ENCODE data around the gene IRGQ.

DNA sequence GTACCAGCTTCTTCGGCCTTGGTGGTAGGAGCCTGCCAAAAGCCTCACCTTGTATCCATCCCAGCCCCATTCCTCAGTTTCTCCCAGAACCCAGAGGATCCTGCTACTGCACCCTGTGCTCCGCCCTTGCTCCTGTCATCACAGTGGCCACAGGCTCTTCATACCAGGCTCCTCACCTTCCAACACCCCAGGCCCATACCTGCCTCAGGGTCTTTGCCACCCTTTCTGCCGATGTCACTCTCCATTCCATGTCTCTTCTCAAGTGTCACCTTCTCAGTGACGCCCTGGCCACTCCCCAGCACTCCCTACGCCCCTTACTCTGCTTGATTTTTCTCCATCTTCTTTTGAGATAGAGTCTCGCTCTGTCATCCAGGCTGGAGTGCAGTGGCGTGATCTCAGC is 13.9 kb upstream of the IRGQ start:
- TF ChIP-seq POLR2A (IDR thresholded peaks at IDR 0.05), result no peak
- TF ChIP-seq, protein P1, sequence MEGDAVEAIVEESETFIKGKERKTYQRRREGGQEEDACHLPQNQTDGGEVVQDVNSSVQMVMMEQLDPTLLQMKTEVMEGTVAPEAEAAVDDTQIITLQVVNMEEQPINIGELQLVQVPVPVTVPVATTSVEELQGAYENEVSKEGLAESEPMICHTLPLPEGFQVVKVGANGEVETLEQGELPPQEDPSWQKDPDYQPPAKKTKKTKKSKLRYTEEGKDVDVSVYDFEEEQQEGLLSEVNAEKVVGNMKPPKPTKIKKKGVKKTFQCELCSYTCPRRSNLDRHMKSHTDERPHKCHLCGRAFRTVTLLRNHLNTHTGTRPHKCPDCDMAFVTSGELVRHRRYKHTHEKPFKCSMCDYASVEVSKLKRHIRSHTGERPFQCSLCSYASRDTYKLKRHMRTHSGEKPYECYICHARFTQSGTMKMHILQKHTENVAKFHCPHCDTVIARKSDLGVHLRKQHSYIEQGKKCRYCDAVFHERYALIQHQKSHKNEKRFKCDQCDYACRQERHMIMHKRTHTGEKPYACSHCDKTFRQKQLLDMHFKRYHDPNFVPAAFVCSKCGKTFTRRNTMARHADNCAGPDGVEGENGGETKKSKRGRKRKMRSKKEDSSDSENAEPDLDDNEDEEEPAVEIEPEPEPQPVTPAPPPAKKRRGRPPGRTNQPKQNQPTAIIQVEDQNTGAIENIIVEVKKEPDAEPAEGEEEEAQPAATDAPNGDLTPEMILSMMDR (IDR thresholded peaks at IDR 0.05), result no peak
